ENCODE data around the gene GPR31. TPM values are rescaled to one million over a fixed set of nuclear protein-coding genes. Genes with fewer than 3 reads are reported as not detected.
"Not testable (repeated sequence)": the region's sequence is repeated elsewhere in the genome, so short reads cannot be mapped to it uniquely, and the experiment has no call there.

Gene GPR31
- not detected for total RNA-seq

DNA sequence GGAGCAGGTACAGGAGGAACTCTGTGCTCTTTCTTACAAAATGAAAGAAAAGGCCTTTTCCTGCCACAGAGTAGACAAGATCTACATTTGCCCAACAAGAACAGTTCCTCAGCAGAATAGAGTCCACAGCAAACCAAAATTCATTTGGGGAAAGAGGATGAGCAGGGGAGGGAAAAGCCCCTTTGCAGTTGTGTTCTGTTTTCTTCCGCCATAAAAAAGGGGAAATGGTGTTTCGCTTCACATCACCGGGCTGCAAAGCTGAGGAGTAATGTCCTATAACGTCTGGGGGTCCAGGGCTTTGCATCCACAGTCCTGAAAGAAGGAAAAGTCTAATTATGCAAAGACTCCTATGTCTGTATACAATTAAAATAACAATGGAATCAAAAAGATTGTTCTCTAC lies at the start of gene GPR31:
TSS of gene GPR31 (minus strand) at position 118 of the 400 bp plus-strand sequence. CDS start 149 bp downstream, outside the sequence.
- no peaks in the 10 kb centered on the region for H3K9me3 ChIP-seq (ENCODE audit: low read depth, low read length)
- peaks cover 16% of the 10 kb centered on the region for H3K4me1 ChIP-seq (ENCODE audit: insufficient read depth, low read length)
- no peak within 1 kb of the TSS for H3K4me3 ChIP-seq (ENCODE audit: low read length)
- H3K27me3 ChIP-seq (ENCODE audit: insufficient read depth, low read length), result no peaks in the 10 kb centered on the region

DNA sequence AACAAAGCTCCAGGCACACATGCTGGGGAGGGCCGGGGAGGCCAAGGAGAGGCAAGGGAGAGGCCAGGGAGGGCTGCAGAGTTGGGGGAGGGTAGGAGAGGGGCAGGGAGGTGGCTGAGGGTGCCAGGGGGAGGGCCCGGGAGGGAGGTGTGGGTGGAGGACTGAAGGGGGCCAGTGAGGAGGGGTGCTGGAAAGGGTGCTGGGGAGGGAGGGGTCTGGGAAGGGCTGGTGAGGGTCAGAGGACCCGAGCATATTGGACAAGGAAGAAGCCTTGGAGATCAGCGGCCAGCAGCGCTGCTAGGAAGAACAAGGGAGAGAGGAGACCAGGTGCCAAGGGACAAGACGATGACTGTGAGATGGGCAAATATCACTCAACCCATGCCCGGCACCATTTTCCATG lies 49.7 kb upstream of the GPR31 start:
- Histone ChIP-seq H3K9me3 (ENCODE audit: low read depth, low read length) (no peaks in the 10 kb centered on the region), H3K4me3 (ENCODE audit: low read length) (no peak overlapping the region), H3K4me1 (ENCODE audit: insufficient read depth, low read length) (no peaks in the 10 kb centered on the region), H3K27me3 (ENCODE audit: insufficient read depth, low read length) (no peaks in the 10 kb centered on the region)

DNA sequence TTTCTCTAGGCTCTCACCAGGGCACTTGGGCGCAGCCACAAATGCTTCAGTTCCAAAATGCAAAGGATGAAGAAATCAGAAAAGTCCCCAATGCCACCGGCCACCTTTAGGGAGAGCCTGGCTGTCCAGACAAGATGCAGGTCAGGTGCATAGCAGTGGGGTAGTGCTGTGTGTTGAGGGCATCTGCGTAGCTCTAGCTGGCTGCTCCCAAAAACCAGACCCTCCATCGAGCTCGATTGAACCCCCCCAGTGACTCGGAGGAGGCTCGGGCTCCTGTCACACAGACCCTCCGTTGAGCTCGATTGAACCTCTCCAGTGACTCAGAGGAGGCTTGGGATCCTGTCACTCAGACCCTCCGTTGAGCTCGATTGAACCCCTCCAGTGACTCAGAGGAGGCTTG lies 47.5 kb upstream of the GPR31 start:
- H3K4me3 ChIP-seq (ENCODE audit: low read length); H3K27me3 ChIP-seq (ENCODE audit: insufficient read depth, low read length); H3K4me1 ChIP-seq (ENCODE audit: insufficient read depth, low read length); H3K9me3 ChIP-seq (ENCODE audit: low read depth, low read length): not testable (repeated sequence)

- not testable (repeated sequence) for H3K9me3 ChIP-seq (ENCODE audit: low read depth, low read length); H3K4me1 ChIP-seq (ENCODE audit: insufficient read depth, low read length); H3K4me3 ChIP-seq (ENCODE audit: low read length); H3K27me3 ChIP-seq (ENCODE audit: insufficient read depth, low read length)
Observed at GRCh38 chr6:167204059-167204348, 46.2 kb upstream of the GPR31 start.

DNA sequence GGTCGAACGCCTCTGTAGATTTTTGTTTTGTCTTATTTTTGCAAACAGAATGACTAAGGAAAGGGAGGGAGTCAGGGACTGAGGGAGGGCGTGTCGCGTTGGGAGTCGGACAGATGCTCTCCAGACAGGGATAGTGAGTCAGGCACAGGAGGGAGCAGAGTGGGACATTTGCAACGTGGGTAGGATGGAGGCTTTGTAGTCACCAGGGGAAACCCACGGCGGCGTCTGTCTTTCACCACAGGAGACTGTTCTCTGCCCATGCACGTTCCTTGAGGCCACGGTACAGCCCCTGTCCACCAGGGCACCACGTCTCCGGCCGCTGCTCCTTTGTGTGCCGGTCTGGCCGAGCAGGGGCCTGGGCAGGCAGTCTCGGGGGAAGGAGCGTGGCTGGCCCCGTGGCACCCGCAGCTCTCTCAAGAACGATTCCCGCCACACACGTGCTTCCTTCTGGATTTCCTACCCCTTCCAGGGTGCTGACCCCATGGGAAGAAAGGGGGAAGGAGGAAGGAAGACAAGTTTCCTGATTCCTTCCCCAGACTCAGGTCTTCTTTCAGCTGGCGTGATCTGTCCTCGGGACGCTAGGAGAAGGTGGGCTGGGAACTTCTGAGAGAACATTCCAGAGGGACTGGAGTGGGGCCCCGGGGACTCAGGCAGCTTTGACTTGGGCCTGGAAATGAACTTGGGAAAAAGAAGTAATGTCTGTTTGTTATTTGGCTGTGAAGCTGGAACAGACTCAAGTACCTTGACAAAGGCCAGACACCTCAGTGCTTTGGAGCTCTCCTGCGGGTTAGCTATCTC lies 45.7 kb upstream of the GPR31 start:
- H3K9me3 ChIP-seq (ENCODE audit: low read depth, low read length); H3K4me3 ChIP-seq (ENCODE audit: low read length); H3K4me1 ChIP-seq (ENCODE audit: insufficient read depth, low read length); H3K27me3 ChIP-seq (ENCODE audit: insufficient read depth, low read length): not testable (repeated sequence)

- not testable (repeated sequence) for H3K9me3 ChIP-seq (ENCODE audit: low read depth, low read length); H3K4me3 ChIP-seq (ENCODE audit: low read length); H3K4me1 ChIP-seq (ENCODE audit: insufficient read depth, low read length); H3K27me3 ChIP-seq (ENCODE audit: insufficient read depth, low read length)
Observed at GRCh38 chr6:167202613-167203012, 44.8 kb upstream of the GPR31 start.

DNA sequence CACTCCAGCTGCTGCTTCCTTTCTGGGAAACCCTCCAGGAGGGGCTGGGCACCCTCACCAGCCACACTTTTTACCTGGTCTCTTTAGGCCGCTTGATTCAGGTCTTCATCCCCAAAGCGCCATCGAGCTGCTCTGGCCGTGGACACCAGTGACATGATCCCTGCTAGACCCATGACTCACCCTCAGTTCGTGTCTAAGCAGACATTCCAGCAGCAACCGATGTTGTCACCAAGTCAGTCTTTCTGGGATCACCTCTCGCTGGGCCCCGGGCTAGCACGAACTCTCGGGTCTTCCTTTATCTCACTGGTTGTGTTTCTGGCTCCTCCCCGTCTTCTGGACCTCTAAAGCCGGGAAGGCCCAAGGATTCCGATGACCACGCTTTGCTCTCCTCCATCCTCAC lies 43.0 kb upstream of the GPR31 start:
- no peaks in the 10 kb centered on the region for H3K9me3 ChIP-seq (ENCODE audit: low read depth, low read length)
- no peaks in the 10 kb centered on the region for H3K27me3 ChIP-seq (ENCODE audit: insufficient read depth, low read length)
- no peaks in the 10 kb centered on the region for H3K4me1 ChIP-seq (ENCODE audit: insufficient read depth, low read length)
- no peak overlapping the region for H3K4me3 ChIP-seq (ENCODE audit: low read length)

- H3K4me1 ChIP-seq (ENCODE audit: insufficient read depth, low read length); H3K9me3 ChIP-seq (ENCODE audit: low read depth, low read length); H3K27me3 ChIP-seq (ENCODE audit: insufficient read depth, low read length); H3K4me3 ChIP-seq (ENCODE audit: low read length): not testable (repeated sequence)
Observed at GRCh38 chr6:167195941-167196610, 38.3 kb upstream of the GPR31 start.

DNA sequence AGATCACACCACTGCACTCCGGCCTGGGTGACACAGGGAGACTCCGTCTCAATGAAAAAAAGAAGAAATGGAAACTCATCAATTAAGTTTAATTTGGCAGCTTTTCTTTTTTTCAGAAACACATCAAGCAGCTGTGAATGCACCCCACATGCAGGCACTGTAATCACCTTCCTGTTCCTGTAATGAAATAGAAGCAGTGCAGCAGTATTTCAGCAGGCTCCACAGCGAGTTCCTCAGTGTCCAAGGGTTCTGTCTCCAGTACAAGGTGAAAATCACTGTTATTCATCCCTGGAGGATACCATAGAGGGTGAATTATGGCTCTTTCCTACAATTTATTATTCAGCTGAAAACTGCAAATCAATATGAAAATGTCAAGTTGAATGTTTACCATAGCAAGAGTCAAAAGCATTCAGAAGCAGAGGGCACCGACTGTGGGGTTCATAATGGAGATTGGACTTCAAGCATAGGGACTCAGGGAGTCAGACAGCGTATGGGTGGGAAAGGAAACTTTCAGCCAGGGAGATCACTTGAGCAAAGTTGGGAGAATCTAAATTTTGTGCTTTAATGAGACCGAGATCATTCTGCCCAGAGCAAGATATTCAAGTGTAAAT lies 35.8 kb upstream of the GPR31 start:
- H3K4me1 ChIP-seq (ENCODE audit: insufficient read depth, low read length); H3K27me3 ChIP-seq (ENCODE audit: insufficient read depth, low read length); H3K9me3 ChIP-seq (ENCODE audit: low read depth, low read length); H3K4me3 ChIP-seq (ENCODE audit: low read length): not testable (repeated sequence)

GRCh38 chr6:167191043-167191583 lies 33.3 kb upstream of the GPR31 start:
- not testable (repeated sequence) for H3K4me1 ChIP-seq (ENCODE audit: insufficient read depth, low read length); H3K9me3 ChIP-seq (ENCODE audit: low read depth, low read length); H3K4me3 ChIP-seq (ENCODE audit: low read length); H3K27me3 ChIP-seq (ENCODE audit: insufficient read depth, low read length)

DNA sequence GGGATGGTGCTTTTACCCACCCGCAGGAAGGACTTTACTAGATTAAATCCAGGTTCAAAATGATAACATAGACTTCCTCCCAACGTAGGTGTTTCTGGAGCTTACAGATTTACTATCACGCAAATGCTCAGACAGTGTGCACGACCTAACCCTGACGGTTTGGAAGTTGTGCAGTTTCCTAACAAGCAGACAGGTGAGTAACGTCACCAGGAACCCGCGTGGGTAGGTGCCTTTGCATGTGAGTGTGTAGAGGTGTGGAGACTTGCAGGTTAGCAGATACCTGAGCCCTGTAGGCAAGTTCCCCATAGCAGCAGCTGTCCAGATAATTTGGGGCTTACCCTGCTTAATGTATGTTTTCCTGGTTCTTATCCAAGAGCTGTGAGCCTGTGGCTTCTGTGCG lies 29.5 kb upstream of the GPR31 start:
- not testable (repeated sequence) for H3K4me3 ChIP-seq (ENCODE audit: low read length); H3K9me3 ChIP-seq (ENCODE audit: low read depth, low read length); H3K4me1 ChIP-seq (ENCODE audit: insufficient read depth, low read length); H3K27me3 ChIP-seq (ENCODE audit: insufficient read depth, low read length)

- not testable (repeated sequence) for H3K27me3 ChIP-seq (ENCODE audit: insufficient read depth, low read length); H3K4me3 ChIP-seq (ENCODE audit: low read length); H3K4me1 ChIP-seq (ENCODE audit: insufficient read depth, low read length); H3K9me3 ChIP-seq (ENCODE audit: low read depth, low read length)
Observed at GRCh38 chr6:167185101-167185500, 27.3 kb upstream of the GPR31 start.

GRCh38 chr6:167182913-167183314 lies 25.1 kb upstream of the GPR31 start:
- H3K27me3 ChIP-seq (ENCODE audit: insufficient read depth, low read length); H3K4me1 ChIP-seq (ENCODE audit: insufficient read depth, low read length); H3K9me3 ChIP-seq (ENCODE audit: low read depth, low read length); H3K4me3 ChIP-seq (ENCODE audit: low read length): not testable (repeated sequence)

DNA sequence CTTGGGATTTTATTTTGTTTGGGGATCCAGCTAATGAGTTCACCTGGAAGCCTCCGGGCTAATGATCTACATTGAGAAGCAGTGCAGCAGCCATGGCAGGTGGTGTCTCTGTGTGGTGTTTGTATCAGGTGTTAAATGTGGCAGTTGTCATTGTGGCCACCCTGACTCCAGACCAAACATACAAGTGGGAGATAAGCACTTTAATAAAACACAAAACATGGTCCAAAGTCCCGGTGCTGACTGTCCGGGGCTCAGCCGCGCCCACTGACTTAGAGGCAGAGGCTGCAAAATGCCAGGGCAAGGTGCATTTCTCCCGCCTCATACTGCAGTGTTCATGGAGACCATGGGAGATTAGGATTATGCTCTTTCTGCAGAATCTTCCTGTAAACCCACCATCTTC lies 23.6 kb upstream of the GPR31 start:
- H3K4me3 ChIP-seq (ENCODE audit: low read length); H3K9me3 ChIP-seq (ENCODE audit: low read depth, low read length); H3K27me3 ChIP-seq (ENCODE audit: insufficient read depth, low read length); H3K4me1 ChIP-seq (ENCODE audit: insufficient read depth, low read length): not testable (repeated sequence)

DNA sequence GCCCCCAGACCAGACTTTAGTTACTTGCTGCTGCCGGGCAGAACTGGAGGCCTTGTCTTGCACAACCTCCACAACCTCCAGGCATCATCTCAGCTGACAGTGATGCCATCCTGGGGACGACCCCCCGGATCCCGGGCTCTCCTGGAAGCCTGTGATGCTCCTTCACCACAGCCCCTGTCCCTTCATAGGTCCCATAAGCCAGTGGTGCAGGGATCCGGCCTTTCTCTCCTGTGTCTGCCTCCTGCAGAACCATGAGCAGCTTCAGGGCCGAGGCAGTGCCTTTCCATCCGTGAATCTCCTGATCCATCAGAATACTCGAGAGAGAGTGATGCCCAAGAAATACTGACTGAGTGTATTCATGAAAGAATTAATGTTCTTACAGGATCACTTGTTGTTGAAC lies 22.3 kb upstream of the GPR31 start:
- not testable (repeated sequence) for H3K4me1 ChIP-seq (ENCODE audit: insufficient read depth, low read length); H3K27me3 ChIP-seq (ENCODE audit: insufficient read depth, low read length); H3K4me3 ChIP-seq (ENCODE audit: low read length); H3K9me3 ChIP-seq (ENCODE audit: low read depth, low read length)
